Endothelial cell of umbilical vein (primary cell): Measurements from ENCODE around the gene NKX2-4. TPM values are rescaled to one million over a fixed set of nuclear protein-coding genes. Genes with fewer than 3 reads are reported as not detected.

Experiments
- BruUV-seq: library from RNA; stranded (reverse); fragments of 400-500 nt; replicated peaks from 2 replicates; lab custom pipeline; 2021; lab: Mats Ljungman, UMichigan
- CTCF ChIA-PET: fragments of 300-600, 350-600 bp; sonication (Branson Sonifier 250); formaldehyde crosslinking; loops from one replicate; lab custom pipeline; 2021; ENCODE audit warnings: antibody characterized with exemption, inconsistent platforms; lab: Charles Lee
- POLR2A ChIA-PET: fragments of 300-600, 350-600 bp; sonication (Branson Sonifier 250); formaldehyde crosslinking; loops from one replicate; lab custom pipeline; 2021; ENCODE audit warnings: antibody characterized with exemption, inconsistent platforms; lab: Charles Lee
- DNase-seq: peaks from one replicate; pipeline ENCODE4 v3.0.0-alpha.2; 2011; ENCODE audit warnings: low read depth, low spot score
- FAIRE-seq: peaks from 2 replicates; lab custom pipeline; 2011; peaks lifted over from hg19 to GRCh38; lab: Jason Lieb, UNC
- H2AFZ ChIP-seq: 2 replicates; pipeline ENCODE4 v1.6.0; 2012; ENCODE audit warnings: low read depth, low read length, control low read depth, inconsistent platforms
- H3K27ac ChIP-seq: 2 replicates; pipeline ENCODE4 v1.5.1; 2011; ENCODE audit warnings: low read depth, mild to moderate bottlenecking, control low read depth, low read length, moderate library complexity; ENCODE audit not compliant: insufficient read depth
- H3K27me3 ChIP-seq, 2 experiments: 2 replicates each; pipeline versions ENCODE4 v1.6.0 to v1.6.1; 2011; ENCODE audit warnings: low read length in 2 of 2, mixed read lengths in 1 of 2; ENCODE audit not compliant: control insufficient read depth in 2 of 2, insufficient read depth in 2 of 2
- H3K36me3 ChIP-seq, 2 experiments: 2 replicates in 1 of 2; 3 replicates in 1 of 2; pipeline ENCODE4 v1.5.1; 2011; ENCODE audit warnings: low read length in 2 of 2, mild to moderate bottlenecking in 1 of 2, moderate library complexity in 1 of 2; ENCODE audit not compliant: control insufficient read depth in 2 of 2, insufficient read depth in 2 of 2; ENCODE audit errors: extremely low read depth in 1 of 2
- H3K4me1 ChIP-seq: 3 replicates; pipeline ENCODE4 v1.5.1; 2011; ENCODE audit warnings: mild to moderate bottlenecking, low read length; ENCODE audit not compliant: control insufficient read depth, insufficient read depth; ENCODE audit errors: extremely low read depth
- H3K4me2 ChIP-seq: 2 replicates; pipeline ENCODE4 v1.6.1; 2011; ENCODE audit warnings: low read length, control low read depth, mixed read lengths; ENCODE audit not compliant: insufficient read depth
- H3K4me3 ChIP-seq, 3 experiments: fragments of 200-600 bp in 1 of 3; sonication (generic), shearing (Covaris generic) in 1 of 3; replicated peaks in 1 of 3; 2 replicates each; pipeline ENCODE4 v1.5.1; 2011 to 2016; ENCODE audit warnings: control low read depth in 3 of 3, low read length in 3 of 3, mild to moderate bottlenecking in 2 of 3, inconsistent platforms in 1 of 3, low read depth in 1 of 3, moderate library complexity in 1 of 3; ENCODE audit not compliant: insufficient read depth in 1 of 3
- H3K79me2 ChIP-seq: 2 replicates; pipeline ENCODE4 v1.6.0; 2012; ENCODE audit warnings: low read length, inconsistent platforms; ENCODE audit not compliant: control insufficient read depth, insufficient read depth
- H3K9ac ChIP-seq: replicated peaks from 2 replicates; pipeline ENCODE3; 2011; ENCODE audit warnings: low read length, control low read depth; ENCODE audit not compliant: insufficient read depth; ENCODE audit errors: extremely low read depth
- H3K9me1 ChIP-seq: replicated peaks from 3 replicates; pipeline ENCODE4 v1.6.0; 2011; ENCODE audit warnings: mild to moderate bottlenecking, low read length; ENCODE audit not compliant: control insufficient read depth, insufficient read depth; ENCODE audit errors: extremely low read depth
- H3K9me3 ChIP-seq: replicated peaks from 2 replicates; pipeline ENCODE4 v1.5.1; 2012; ENCODE audit warnings: low read length, inconsistent platforms; ENCODE audit not compliant: control insufficient read depth, insufficient read depth
- H4K20me1 ChIP-seq: replicated peaks from 2 replicates; pipeline ENCODE3; 2011; ENCODE audit warnings: mild to moderate bottlenecking, low read length; ENCODE audit not compliant: control insufficient read depth, insufficient read depth; ENCODE audit errors: extremely low read depth
- CTCF ChIP-seq, 2 donors: IDR thresholded peaks; 1 replicate in 1 of 2; 2 replicates in 1 of 2; pipeline ENCODE4 v1.5.1; 2011; ENCODE audit warnings: low read length in 2 of 2, mild to moderate bottlenecking in 2 of 2, moderate library complexity in 2 of 2, control low read depth in 1 of 2, inconsistent platforms in 1 of 2, low read depth in 1 of 2; ENCODE audit not compliant: insufficient read depth in 1 of 2; ENCODE audit errors: extremely low read depth in 1 of 2
- EZH2 ChIP-seq: IDR thresholded peaks from 2 replicates; pipeline ENCODE4 v1.6.1; 2012; ENCODE audit warnings: borderline replicate concordance, low read depth, mild to moderate bottlenecking, moderate library complexity, low read length, inconsistent platforms; ENCODE audit not compliant: severe bottlenecking
- FOS ChIP-seq: IDR thresholded peaks from 2 replicates; pipeline ENCODE4 v1.6.1; 2011; ENCODE audit warnings: mild to moderate bottlenecking, low read length, moderate library complexity, borderline replicate concordance; ENCODE audit not compliant: insufficient read depth
- GATA2 ChIP-seq: IDR thresholded peaks from 2 replicates; pipeline ENCODE4 v1.7.0; 2011; ENCODE audit warnings: low read depth, mild to moderate bottlenecking, moderate library complexity, mixed read lengths, low read length; ENCODE audit not compliant: insufficient read length, insufficient read depth
- JUN ChIP-seq: IDR thresholded peaks from 2 replicates; pipeline ENCODE4 v1.6.1; 2011; ENCODE audit warnings: borderline replicate concordance, low read depth; ENCODE audit not compliant: insufficient read length, insufficient read depth
- MAX ChIP-seq: IDR thresholded peaks from 2 replicates; pipeline ENCODE4 v1.6.1; 2011; ENCODE audit not compliant: insufficient read depth, insufficient read length
- MYC ChIP-seq: IDR thresholded peaks from one replicate; pipeline ENCODE4 v1.6.1; 2011; ENCODE audit warnings: mild to moderate bottlenecking, low read depth, low read length
- POLR2A ChIP-seq: IDR thresholded peaks from 2 replicates; pipeline ENCODE4 v1.6.1; 2012; ENCODE audit warnings: low read depth, mild to moderate bottlenecking, control low read depth, low read length
- POLR2AphosphoS5 ChIP-seq: IDR thresholded peaks from 2 replicates; pipeline ENCODE4 v1.6.1; 2012; ENCODE audit warnings: low read depth, mild to moderate bottlenecking, control low read depth, low read length, moderate library complexity; ENCODE audit not compliant: insufficient read depth
- dilution Hi-C: fragments of 300-500 bp; cut with MboI; formaldehyde crosslinking; loops from one replicate; pipeline ENCODE4 v1.15.0; 2019; ENCODE audit warnings: low sequenced_read_pairs; ENCODE audit not compliant: extremely low pct_ligation_motif_present
- intact Hi-C: fragments of 100-400 bp; cut with micrococcal nuclease; formaldehyde crosslinking; loops from one replicate; pipeline ENCODE4 v1.10.0; 2022
- polyA plus RNA-seq, 4 experiments: library from polyadenylated mRNA; depleted of rRNA in 3 of 4; stranded (reverse) in 3 of 4; unstranded in 1 of 4; fragments of >200 nt; gene quantifications; 2 replicates each; pipeline versions ENCODE4 v1.2.1 to v1.2.3, GENCODE V29; 2011 to 2012; ENCODE audit warnings: missing spikeins in 1 of 4
- total RNA-seq: library from RNA; stranded (reverse); gene quantifications from 2 replicates; pipeline ENCODE4 v1.2.3, GENCODE V29; 2021

Gene NKX2-4
- total and polyA plus RNA-seq, 2 donors (not counting 3 experiments of a cell fraction or from before 2014, with no cell fraction given) = not detected

- Histone ChIP-seq H3K9me1 (no peaks in the 10 kb centered on the region), H3K36me3 (peaks cover 4 to 14% of the 10 kb centered on the region in 2 experiments), H3K4me3 (no peak overlapping the region), H2AFZ (no peak overlapping the region), H3K4me1 (peaks cover 3% of the 10 kb centered on the region), H3K27ac (no peak overlapping the region), H3K9me3 (no peaks in the 10 kb centered on the region), H3K4me2 (no peak overlapping the region), H4K20me1 (peaks cover 2% of the 10 kb centered on the region), H3K79me2 (peaks cover 2% of the 10 kb centered on the region), H3K27me3 (no peaks in the 10 kb centered on the region), H3K9ac (no peak overlapping the region)
- dilution Hi-C loops = no loop called here
- FAIRE-seq (no peak), DNase-seq (no peak)
- ChIA-PET POLR2A (no interaction called here), CTCF (no interaction called here)
- intact Hi-C loops = no loop called here
- no peak for TF ChIP-seq MYC
- no peak for TF ChIP-seq POLR2AphosphoS5
- no peak for TF ChIP-seq POLR2A
- no peak for TF ChIP-seq EZH2
- TF ChIP-seq JUN = no peak
- no peak for TF ChIP-seq FOS
- no peak for TF ChIP-seq CTCF (IDR thresholded peaks at IDR 0.05; ENCODE audit: extremely low read depth in 1 of 2, insufficient read depth in 1 of 2, low read depth in 1 of 2, low read length in 2 of 2)
- TF ChIP-seq GATA2 = no peak
- no peak for TF ChIP-seq MAX
- BruUV-seq = no TSS peak
Observed at GRCh38 chr20:21384308-21384892, 12.9 kb downstream of the NKX2-4 start.
